Loucy (cell line): ENCODE data around the gene WNK4.

ENCODE experiments used
- EZH2phosphoT487 ChIP-seq: fragments of 200-600 bp; IDR thresholded peaks from 2 replicates; pipeline ENCODE4 v1.6.1; 2018; ENCODE audit warnings: antibody characterized with exemption, mild to moderate bottlenecking, moderate library complexity, borderline replicate concordance
- TF ChIP-seq, protein P1 (sequence below): fragments of 200-600 bp; sonication (generic); conservative IDR thresholded peaks from 2 replicates; pipeline ENCODE4 v1.5.1; 2014; ENCODE audit warnings: mild to moderate bottlenecking, antibody characterized with exemption, low read length

DNA sequence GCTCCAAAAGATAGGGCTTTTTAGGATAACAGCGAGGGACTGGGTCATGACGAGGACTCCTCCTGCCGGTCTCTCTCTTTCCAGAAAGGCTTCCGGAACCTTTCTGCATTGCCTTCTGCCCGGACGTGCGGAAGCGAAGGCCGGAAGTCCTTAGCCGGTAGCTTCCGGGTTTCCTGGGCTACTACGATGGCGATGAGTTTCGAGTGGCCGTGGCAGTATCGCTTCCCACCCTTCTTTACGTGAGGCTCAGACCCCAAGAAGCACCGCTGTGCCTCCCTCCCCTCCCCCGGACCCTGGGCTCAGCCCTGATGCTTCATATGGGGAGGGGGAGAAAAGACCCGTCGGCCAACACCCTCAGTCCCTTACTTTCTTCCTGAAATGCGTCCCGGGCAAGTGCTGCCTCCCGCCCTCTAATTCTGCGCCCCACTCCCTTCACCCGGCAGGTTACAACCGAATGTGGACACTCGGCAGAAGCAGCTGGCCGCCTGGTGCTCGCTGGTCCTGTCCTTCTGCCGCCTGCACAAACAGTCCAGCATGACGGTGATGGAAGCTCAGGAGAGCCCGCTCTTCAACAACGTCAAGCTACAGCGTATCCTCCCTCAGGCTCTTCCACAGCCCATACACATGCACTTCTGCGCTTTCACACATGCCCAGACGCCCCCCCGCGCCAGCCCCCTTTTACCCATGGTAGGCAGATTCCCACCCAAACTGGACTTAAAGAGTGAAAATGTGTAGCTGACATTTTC, 6.9 kb upstream of the WNK4 start, which contains the start of gene VPS25:
- TF ChIP-seq, protein P1, sequence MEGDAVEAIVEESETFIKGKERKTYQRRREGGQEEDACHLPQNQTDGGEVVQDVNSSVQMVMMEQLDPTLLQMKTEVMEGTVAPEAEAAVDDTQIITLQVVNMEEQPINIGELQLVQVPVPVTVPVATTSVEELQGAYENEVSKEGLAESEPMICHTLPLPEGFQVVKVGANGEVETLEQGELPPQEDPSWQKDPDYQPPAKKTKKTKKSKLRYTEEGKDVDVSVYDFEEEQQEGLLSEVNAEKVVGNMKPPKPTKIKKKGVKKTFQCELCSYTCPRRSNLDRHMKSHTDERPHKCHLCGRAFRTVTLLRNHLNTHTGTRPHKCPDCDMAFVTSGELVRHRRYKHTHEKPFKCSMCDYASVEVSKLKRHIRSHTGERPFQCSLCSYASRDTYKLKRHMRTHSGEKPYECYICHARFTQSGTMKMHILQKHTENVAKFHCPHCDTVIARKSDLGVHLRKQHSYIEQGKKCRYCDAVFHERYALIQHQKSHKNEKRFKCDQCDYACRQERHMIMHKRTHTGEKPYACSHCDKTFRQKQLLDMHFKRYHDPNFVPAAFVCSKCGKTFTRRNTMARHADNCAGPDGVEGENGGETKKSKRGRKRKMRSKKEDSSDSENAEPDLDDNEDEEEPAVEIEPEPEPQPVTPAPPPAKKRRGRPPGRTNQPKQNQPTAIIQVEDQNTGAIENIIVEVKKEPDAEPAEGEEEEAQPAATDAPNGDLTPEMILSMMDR: no peak; the same call in 1 of the 2 replicates
- no peak for TF ChIP-seq EZH2phosphoT487
